Measurements from ENCODE around the gene KHDC4. TPM values are rescaled to one million over a fixed set of nuclear protein-coding genes. Genes with fewer than 3 reads are reported as not detected.
A peak's percentile ranks its signal among the peaks of the same experiment; 100 is the strongest.

KHDC4 gene
- total and polyA plus RNA-seq, 10 of the 15 experiments (the other 5 are each of a cell fraction or from before 2014, with no cell fraction given) = 11.7 to 109 (median 41.9) TPM

- TF ChIP-seq ZZZ3 (IDR thresholded peaks at IDR 0.05; ENCODE audit: control insufficient read depth, insufficient read length, low read depth) (no peak), POLR2A (IDR thresholded peaks at IDR 0.05; ENCODE audit: low read depth, low read length) (peak; percentile 60; the same call in 1 of the 2 replicates), MTA2 (IDR thresholded peaks at IDR 0.05; ENCODE audit: low read depth) (no peak), STAT3 (IDR thresholded peaks at IDR 0.05; ENCODE audit: low read depth, low read length) (no peak), MEF2B (IDR thresholded peaks at IDR 0.05; ENCODE audit: partially characterized antibody, poor library complexity, severe bottlenecking) (peak; percentile 49), CREB1 (IDR thresholded peaks at IDR 0.05; ENCODE audit: low read depth) (0 out of 2 replicates have a peak, but pooled peaks have one; percentile 25), EGR1 (IDR thresholded peaks at IDR 0.05; ENCODE audit: borderline replicate concordance in 1 of 2, low read depth in 2 of 2, low read length in 2 of 2) (peak in 1 of 2 experiments; percentile 22; a peak in 1 of 3 replicates)
- TF ChIP-seq, protein P1, sequence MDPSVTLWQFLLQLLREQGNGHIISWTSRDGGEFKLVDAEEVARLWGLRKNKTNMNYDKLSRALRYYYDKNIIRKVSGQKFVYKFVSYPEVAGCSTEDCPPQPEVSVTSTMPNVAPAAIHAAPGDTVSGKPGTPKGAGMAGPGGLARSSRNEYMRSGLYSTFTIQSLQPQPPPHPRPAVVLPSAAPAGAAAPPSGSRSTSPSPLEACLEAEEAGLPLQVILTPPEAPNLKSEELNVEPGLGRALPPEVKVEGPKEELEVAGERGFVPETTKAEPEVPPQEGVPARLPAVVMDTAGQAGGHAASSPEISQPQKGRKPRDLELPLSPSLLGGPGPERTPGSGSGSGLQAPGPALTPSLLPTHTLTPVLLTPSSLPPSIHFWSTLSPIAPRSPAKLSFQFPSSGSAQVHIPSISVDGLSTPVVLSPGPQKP (IDR thresholded peaks at IDR 0.05; ENCODE audit: low read depth, low read length) = no peak
- TF ChIP-seq, protein P2, sequence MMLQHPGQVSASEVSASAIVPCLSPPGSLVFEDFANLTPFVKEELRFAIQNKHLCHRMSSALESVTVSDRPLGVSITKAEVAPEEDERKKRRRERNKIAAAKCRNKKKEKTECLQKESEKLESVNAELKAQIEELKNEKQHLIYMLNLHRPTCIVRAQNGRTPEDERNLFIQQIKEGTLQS (IDR thresholded peaks at IDR 0.05; ENCODE audit: borderline replicate concordance, extremely low read depth, low read depth, low read length) = no peak
- TF ChIP-seq, protein P3, sequence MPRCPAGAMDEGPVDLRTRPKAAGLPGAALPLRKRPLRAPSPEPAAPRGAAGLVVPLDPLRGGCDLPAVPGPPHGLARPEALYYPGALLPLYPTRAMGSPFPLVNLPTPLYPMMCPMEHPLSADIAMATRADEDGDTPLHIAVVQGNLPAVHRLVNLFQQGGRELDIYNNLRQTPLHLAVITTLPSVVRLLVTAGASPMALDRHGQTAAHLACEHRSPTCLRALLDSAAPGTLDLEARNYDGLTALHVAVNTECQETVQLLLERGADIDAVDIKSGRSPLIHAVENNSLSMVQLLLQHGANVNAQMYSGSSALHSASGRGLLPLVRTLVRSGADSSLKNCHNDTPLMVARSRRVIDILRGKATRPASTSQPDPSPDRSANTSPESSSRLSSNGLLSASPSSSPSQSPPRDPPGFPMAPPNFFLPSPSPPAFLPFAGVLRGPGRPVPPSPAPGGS (IDR thresholded peaks at IDR 0.05; ENCODE audit: borderline replicate concordance, insufficient read depth, low read depth, low read length, poor library complexity, severe bottlenecking) = peak; percentile 5
Measured at GRCh38 chr1:155940993-155941844, 7.0 kb upstream of the KHDC4 start, which contains the start of gene RXFP4 (continued).
